ENCODE measurements around the gene BEST4.

The BEST4 gene

DNA sequence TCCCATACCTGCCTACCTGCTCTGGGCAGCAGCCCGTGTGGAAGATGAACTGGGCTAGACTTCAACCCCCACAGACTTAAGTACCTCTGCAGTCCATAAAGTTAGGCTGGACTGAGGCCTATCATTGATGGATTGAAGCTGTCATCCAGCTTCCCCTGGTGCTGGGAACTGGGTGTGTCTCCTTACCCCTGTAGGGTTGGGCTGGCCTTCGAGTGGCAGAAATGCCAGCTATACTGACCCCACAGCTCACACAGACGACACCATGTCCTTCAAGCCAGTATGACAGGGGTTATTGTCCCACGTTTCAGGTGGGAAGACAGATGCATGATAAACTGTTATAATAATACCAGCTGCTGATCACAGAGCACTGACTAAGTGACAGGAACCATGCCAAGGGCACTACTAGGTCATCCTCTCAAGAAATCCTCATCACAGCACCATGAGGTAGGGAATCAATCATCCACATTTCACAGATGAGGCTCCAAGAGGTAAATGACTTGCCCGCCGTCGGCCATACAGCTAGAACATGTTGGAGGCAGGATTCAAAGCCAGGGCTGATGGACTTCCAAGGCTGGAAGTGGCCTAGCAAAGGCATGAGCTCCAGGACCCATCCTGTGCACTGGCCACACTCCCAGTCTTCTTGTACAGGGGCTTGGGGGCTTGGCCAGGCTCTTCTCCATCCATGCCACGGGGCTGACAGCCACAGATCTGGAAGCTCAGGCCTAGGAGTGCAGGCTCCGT, at the start of gene BEST4:
BEST4 (minus strand) TSS at position 51 of the 741 bp plus-strand sequence. CDS start 465 bp downstream, outside the sequence.
- DNase-seq (no peak), ATAC-seq (replicated peaks) (no peak)
- H3K9me3 Mint-ChIP-seq: no peaks in the 10 kb centered on the region
- H3K36me3 Mint-ChIP-seq: peaks cover under 1 to 1% of the 10 kb centered on the region in 2 donors
- no peak within 1 kb of the TSS for H3K4me3 Mint-ChIP-seq
- no peaks in the 10 kb centered on the region for H3K27me3 Mint-ChIP-seq
- peaks cover 18 to 32% of the 10 kb centered on the region in 2 donors for H3K4me1 Mint-ChIP-seq
- no peak within 1 kb of the TSS for H3K27ac Mint-ChIP-seq

DNA sequence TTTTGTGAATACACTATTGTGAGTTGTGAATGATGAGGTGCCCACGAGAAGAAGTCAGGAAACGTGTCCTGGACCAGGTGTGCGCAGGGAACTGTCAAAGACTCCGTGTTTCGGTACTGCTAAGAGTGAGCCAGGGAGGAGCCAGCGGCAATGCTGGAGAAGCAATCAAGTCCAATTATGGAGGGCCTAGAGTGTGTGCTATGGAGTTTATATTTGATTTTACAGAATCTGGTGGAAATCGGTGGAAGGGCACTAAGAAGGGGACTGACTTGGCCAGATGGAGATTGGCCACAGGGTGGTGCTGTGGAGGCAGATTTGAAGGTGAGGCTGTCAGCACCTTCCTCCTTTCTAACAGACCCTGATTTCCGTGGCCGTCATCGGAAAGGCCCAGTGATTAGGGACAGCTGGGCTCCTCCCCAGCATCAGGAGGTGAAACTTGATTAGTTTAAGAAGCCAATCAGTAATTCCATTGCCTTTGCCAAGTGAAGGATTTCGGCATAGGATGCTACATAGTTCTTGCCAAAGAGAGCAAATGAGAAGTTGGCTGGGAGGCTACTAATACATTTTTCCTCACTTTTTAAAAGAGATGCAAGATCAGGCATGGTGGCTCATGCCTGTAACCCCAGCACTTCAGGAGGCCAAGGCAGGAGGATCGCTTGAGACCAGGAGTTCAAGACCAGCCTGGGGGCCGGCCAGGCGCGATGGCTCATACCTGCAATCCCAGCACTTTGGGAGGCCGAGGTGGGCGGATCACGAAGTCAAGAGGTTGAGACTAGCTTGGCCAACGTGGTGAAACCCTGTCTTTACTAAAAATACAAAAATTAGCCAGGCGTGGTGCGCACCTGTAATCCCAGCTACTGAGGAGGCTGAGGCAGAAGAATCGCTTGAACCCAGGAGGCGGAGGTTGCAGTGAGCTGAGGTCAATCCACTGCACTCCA, 48.0 kb upstream of the BEST4 start:
- Mint-ChIP-seq H3K27ac (peak overlapping the region; percentile 16), H3K4me3 (peak overlapping the region in 1 of 2 donors; percentile 38), H3K27me3 (peaks cover under 1 to 5% of the 10 kb centered on the region in 2 donors), H3K36me3 (no peaks in the 10 kb centered on the region), H3K4me1 (peaks cover 21 to 25% of the 10 kb centered on the region in 2 donors), H3K9me3 (no peaks in the 10 kb centered on the region)
- DNase-seq: peak; percentile 77
- peak; percentile 98 to 99 for ATAC-seq (replicated peaks)

DNA sequence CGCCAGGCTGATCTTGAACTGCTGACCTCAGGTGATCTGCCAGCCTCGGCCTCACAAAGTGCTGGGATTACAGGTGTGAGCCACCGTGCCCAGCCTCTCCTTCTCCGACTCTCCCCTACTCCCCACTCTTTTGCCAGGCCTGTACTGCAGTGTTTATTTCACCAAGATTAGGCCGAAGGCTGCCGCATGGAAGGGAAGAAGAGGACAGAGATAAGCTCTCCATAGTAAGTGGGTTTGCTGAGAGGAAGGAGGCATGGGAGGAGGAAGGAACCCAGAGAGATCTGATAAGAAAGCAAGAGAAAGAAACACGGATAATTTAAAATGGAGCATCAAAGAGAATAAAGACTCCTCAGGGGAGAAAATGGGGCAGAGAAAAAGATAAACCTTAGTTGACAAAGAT, 46.4 kb upstream of the BEST4 start:
- Mint-ChIP-seq H3K27me3 (peaks cover 0 to 1% of the 10 kb centered on the region in 2 donors), H3K36me3 (no peaks in the 10 kb centered on the region), H3K9me3 (no peaks in the 10 kb centered on the region), H3K27ac (peak overlapping the region; percentile 10), H3K4me3 (no peak overlapping the region), H3K4me1 (peaks cover 21 to 25% of the 10 kb centered on the region in 2 donors)
- no peak for ATAC-seq (replicated peaks)
- no peak for DNase-seq

DNA sequence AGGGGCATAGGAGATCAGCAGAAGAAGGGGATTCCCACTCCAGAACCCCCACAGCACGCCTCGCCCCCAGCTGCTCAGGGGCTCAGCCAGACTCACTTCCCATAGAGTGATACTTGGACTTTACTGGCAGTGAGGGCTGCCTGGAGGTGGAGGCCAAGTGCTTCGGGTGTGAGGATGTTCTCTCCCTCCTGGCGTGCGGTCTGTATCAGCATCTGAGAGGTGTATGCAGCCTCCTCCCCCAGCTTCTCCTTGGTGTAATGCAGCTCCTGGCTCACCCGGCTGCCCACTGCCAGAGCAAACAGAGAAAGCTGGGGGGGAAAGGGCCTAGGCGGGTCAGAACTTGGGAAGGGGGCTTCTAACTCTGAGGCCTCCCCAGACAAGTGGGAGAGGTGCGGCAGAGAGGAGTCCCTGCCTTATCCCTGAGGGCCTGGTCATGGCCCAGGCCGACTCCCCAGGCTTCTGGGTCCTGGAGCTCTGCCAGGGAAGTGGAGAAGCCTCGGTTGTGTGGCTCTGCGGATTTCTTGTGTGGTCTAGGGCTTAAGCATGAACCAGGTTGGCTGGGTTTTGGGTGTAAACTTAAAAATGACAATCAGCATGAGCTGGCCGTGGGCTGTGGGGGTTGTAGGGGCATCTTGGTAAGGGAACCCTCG, 44.2 kb upstream of the BEST4 start:
- ATAC-seq (replicated peaks) (no peak), DNase-seq (no peak)
- Mint-ChIP-seq H3K36me3 (no peaks in the 10 kb centered on the region), H3K27me3 (no peaks in the 10 kb centered on the region), H3K9me3 (no peaks in the 10 kb centered on the region), H3K27ac (no peak overlapping the region), H3K4me1 (peaks cover 21 to 25% of the 10 kb centered on the region in 2 donors), H3K4me3 (no peak overlapping the region)

DNA sequence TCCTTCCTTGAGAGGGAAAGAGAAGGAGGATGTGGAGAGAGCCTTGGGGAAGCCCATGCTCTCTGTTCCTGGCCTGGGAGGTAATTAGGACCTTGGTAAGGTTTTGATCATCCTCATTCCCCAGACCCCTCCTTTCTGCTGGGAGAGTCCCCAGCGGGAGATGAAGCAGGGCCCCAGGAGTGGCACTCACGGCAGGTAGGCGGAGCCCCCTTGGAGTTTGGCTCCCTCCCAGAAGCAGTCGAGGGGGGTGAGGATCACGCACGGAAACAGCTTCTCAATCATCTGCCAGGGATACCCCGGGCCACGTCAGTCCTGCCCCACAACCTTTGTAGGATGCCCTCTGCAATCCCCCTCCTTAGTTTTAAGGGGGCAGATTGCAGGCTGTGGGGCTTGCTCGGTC, 43.5 kb upstream of the BEST4 start:
- H3K27ac Mint-ChIP-seq: no peak overlapping the region
- H3K9me3 Mint-ChIP-seq: no peaks in the 10 kb centered on the region
- peaks cover 20 to 27% of the 10 kb centered on the region in 2 donors for H3K4me1 Mint-ChIP-seq
- DNase-seq (no peak), ATAC-seq (replicated peaks) (no peak)
- no peak overlapping the region for H3K4me3 Mint-ChIP-seq
- no peaks in the 10 kb centered on the region for H3K36me3 Mint-ChIP-seq
- no peaks in the 10 kb centered on the region for H3K27me3 Mint-ChIP-seq

- no peak for DNase-seq
- peak in 1 of 2 donors; percentile 14 for ATAC-seq (replicated peaks)
- Mint-ChIP-seq H3K36me3 (no peaks in the 10 kb centered on the region), H3K4me3 (no peak overlapping the region), H3K9me3 (no peaks in the 10 kb centered on the region), H3K27ac (no peak overlapping the region), H3K27me3 (peaks cover 0 to 6% of the 10 kb centered on the region in 2 donors), H3K4me1 (peaks cover 22 to 27% of the 10 kb centered on the region in 2 donors)
Measured at GRCh38 chr1:44830900-44831304, 42.9 kb upstream of the BEST4 start.

DNA sequence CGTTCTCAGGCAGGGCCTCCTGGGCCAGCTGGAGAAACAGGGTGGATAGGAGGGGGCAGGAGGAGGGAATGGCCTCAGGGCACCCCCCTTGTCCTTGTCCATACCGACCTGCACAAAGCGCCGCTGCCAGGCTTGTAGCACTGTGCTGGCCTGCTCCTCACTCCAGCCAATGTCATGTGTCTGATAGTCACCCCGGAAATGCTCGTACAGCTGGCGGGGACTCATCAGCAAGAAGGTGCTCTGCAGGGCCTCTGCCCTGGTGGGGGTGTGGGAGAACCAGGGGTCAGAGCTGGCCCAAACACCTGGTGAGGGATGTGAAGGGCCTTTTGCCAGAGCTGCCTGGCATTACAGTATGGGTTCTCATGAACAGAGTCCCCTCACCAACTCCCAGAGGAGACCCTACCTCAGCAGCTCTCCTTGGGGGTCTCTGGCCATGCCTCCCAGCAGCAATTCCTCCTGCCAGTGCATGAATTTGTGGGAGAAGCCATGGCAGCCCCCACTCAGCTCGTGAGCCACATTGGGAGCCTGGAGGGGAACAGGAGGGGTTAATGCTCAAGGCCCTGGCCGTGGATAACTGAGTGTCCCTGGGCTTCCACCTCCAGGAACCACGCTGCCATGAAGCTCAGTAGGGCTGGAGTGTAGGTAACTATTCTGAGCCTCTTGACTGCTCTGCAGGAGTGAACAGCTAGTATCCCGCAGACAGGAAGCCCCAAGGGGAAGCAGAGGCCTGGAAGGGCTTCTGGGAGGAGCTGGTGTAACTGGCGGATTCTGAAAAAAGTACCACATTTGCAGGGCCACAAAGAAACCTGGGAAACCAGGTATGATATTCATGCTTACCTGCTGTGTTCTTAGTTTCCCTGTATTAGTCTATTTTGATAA, 41.8 kb upstream of the BEST4 start:
- no peak for ATAC-seq (replicated peaks)
- Mint-ChIP-seq H3K4me3 (no peak overlapping the region), H3K36me3 (no peaks in the 10 kb centered on the region), H3K27me3 (peaks cover 0 to 6% of the 10 kb centered on the region in 2 donors), H3K9me3 (no peaks in the 10 kb centered on the region), H3K4me1 (peaks cover 17 to 22% of the 10 kb centered on the region in 2 donors), H3K27ac (no peak overlapping the region)
- DNase-seq: no peak

GRCh38 chr1:44828841-44829440, 41.0 kb upstream of the BEST4 start:
- no peak overlapping the region for H3K4me3 Mint-ChIP-seq
- no peak overlapping the region for H3K27ac Mint-ChIP-seq
- DNase-seq: no peak
- no peak for ATAC-seq (replicated peaks)
- H3K27me3 Mint-ChIP-seq: peaks cover 0 to 6% of the 10 kb centered on the region in 2 donors
- H3K4me1 Mint-ChIP-seq: peaks cover 14 to 15% of the 10 kb centered on the region in 2 donors
- H3K36me3 Mint-ChIP-seq: no peaks in the 10 kb centered on the region
- H3K9me3 Mint-ChIP-seq: no peaks in the 10 kb centered on the region

DNA sequence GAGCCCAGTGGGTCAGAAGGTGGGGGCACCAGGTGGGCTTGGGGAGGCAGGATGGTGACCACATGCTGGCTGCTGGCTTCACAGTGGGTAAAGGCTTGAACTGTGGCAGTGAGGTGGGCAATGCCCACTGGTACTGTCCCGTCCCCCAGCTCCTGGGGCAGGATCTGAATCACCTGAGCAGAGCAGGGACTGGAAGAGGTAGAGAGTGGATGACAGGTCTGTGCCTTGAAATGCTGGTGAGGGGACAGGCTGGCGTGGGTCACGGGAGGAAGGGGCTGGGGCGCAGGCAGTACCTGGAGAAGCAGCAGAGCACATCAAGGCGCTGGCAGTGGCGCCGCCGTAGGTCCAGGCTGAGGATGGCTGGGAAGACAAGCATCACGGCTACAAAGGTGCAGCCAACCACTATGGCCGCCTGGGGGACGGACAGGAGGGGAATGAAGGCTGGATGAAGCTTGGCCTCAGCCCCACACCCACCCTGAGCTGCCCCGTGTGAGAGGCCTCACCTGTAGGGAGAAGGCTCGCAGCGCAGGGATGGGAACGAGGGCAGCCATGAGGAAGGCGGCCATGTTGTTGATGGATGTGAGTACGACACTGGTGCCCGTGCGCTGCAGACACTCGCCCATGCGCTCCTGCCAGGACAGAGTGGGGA, 40.2 kb upstream of the BEST4 start:
- no peaks in the 10 kb centered on the region for H3K36me3 Mint-ChIP-seq
- H3K4me1 Mint-ChIP-seq: peaks cover 12% of the 10 kb centered on the region in 2 donors
- H3K27me3 Mint-ChIP-seq: peaks cover 0 to 6% of the 10 kb centered on the region in 2 donors
- no peaks in the 10 kb centered on the region for H3K9me3 Mint-ChIP-seq
- no peak overlapping the region for H3K27ac Mint-ChIP-seq
- DNase-seq (no peak), ATAC-seq (replicated peaks) (no peak)
- no peak overlapping the region for H3K4me3 Mint-ChIP-seq

- Mint-ChIP-seq H3K27me3 (peaks cover 0 to 6% of the 10 kb centered on the region in 2 donors), H3K4me1 (peaks cover 11 to 12% of the 10 kb centered on the region in 2 donors), H3K9me3 (no peaks in the 10 kb centered on the region), H3K27ac (no peak overlapping the region), H3K36me3 (no peaks in the 10 kb centered on the region), H3K4me3 (no peak overlapping the region)
- ATAC-seq (replicated peaks): no peak
- DNase-seq: no peak
Measured at GRCh38 chr1:44827197-44828002, 39.4 kb upstream of the BEST4 start.

DNA sequence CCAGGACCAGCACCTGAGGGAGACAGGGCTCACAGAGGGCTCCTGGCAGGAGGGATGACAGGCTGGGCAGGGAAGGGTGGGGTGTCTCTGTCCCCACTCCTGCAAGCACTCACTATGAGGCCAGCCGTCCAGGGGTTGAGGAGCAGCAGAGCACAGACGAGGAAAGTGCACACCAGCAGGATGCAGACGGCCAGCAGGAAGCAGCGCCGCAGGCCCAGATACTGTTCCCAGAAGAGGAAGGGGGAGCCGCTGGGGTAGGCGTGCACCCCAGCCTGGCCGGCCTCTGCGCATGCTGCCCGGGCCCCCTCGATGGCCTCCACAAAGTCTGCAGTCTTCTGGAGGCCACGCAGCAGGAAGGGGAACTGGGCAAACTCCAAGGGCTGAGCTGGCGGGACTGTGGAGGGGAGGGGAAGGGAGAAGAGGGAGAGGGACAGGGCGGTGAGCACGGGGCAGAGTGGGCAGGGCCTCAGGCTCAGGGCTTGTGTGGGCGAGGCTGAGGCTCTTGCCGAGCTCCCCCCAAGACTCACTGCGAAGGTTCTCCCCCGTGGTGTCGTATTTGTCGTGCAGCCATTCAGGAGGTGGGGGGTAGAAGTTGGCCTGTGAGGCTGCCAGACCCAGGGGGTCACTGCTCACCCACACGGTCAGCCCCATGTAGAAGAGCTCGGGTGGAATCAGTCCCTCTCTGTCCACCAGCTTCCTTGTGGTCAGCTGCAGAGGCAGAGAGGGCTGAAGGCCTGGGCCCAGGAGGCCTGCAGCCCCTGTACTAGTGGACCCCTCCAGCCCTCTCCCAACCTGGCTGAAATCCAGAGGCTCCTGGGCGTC, 38.6 kb upstream of the BEST4 start:
- Mint-ChIP-seq H3K4me3 (no peak overlapping the region), H3K4me1 (peaks cover 8 to 13% of the 10 kb centered on the region in 2 donors), H3K36me3 (no peaks in the 10 kb centered on the region), H3K27ac (no peak overlapping the region), H3K27me3 (peaks cover 0 to 6% of the 10 kb centered on the region in 2 donors), H3K9me3 (no peaks in the 10 kb centered on the region)
- DNase-seq: no peak
- peak; percentile 39 to 45 for ATAC-seq (replicated peaks)
